Bronchial epithelial cell (primary cell): ENCODE data around the gene LLPH. TPM values are rescaled to one million over a fixed set of nuclear protein-coding genes. Genes with fewer than 3 reads are reported as not detected.

Experiments used
- DNase-seq: peaks from one replicate; pipeline ENCODE4 v3.0.0-alpha.2; 2010; ENCODE audit warnings: low read depth
- FAIRE-seq: peaks from 2 replicates; lab custom pipeline; 2011; peaks lifted over from hg19 to GRCh38; lab: Jason Lieb, UNC
- H3K27me3 ChIP-seq: 2 replicates; pipeline ENCODE4 v1.5.1; 2011; ENCODE audit warnings: low read length; ENCODE audit not compliant: control insufficient read depth, insufficient read depth
- H3K36me3 ChIP-seq: 2 replicates; pipeline ENCODE4 v1.5.1; 2011; ENCODE audit warnings: low read length; ENCODE audit not compliant: control insufficient read depth, insufficient read depth
- H3K4me3 ChIP-seq: 2 replicates; pipeline ENCODE4 v1.5.1; 2011; ENCODE audit warnings: mild to moderate bottlenecking, low read depth, low read length, control low read depth
- total RNA-seq: library from RNA; depleted of rRNA; stranded (reverse); fragments of >200 nt; gene quantifications from 2 replicates; pipeline ENCODE4 v1.2.1, GENCODE V29; 2014
- TF ChIP-seq, protein P1 (sequence below): IDR thresholded peaks from 2 replicates; pipeline ENCODE4 v1.5.1; 2011; ENCODE audit warnings: mild to moderate bottlenecking, moderate library complexity, low read length, control low read depth, inconsistent platforms; ENCODE audit not compliant: insufficient read depth, severe bottlenecking

The LLPH gene
- total RNA-seq, 1 donor from 2014 or later = 6.1 TPM

GRCh38 chr12:66072566-66072965, 58.0 kb downstream of the LLPH start:
- FAIRE-seq = no peak
- TF ChIP-seq, protein P1, sequence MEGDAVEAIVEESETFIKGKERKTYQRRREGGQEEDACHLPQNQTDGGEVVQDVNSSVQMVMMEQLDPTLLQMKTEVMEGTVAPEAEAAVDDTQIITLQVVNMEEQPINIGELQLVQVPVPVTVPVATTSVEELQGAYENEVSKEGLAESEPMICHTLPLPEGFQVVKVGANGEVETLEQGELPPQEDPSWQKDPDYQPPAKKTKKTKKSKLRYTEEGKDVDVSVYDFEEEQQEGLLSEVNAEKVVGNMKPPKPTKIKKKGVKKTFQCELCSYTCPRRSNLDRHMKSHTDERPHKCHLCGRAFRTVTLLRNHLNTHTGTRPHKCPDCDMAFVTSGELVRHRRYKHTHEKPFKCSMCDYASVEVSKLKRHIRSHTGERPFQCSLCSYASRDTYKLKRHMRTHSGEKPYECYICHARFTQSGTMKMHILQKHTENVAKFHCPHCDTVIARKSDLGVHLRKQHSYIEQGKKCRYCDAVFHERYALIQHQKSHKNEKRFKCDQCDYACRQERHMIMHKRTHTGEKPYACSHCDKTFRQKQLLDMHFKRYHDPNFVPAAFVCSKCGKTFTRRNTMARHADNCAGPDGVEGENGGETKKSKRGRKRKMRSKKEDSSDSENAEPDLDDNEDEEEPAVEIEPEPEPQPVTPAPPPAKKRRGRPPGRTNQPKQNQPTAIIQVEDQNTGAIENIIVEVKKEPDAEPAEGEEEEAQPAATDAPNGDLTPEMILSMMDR = no peak
- Histone ChIP-seq H3K36me3 (no peaks in the 10 kb centered on the region), H3K4me3 (no peak overlapping the region), H3K27me3 (no peaks in the 10 kb centered on the region)
- DNase-seq = no peak

DNA sequence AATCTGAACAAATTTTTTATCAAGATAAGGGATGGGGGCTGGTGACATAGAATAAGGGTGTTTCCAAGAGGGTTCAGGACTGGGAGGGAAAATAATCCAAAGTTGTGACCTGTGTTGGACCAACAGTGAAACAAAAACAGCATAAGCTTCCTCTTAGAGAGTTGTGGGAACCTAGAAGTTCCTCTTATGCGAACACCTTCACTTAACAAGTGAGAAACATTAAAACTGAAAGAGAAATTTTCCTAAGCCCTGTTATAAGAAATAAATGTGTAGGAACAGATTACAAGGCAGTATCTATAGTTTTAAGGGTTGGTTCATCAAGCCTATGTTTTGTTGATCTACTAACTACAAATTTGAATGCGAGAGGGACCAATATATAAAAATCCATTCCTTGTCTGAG, 58.4 kb downstream of the LLPH start:
- H3K27me3 ChIP-seq = no peaks in the 10 kb centered on the region
- H3K4me3 ChIP-seq = no peak overlapping the region
- no peak for DNase-seq
- no peaks in the 10 kb centered on the region for H3K36me3 ChIP-seq
- TF ChIP-seq, protein P1 = no peak
- FAIRE-seq = no peak

DNA sequence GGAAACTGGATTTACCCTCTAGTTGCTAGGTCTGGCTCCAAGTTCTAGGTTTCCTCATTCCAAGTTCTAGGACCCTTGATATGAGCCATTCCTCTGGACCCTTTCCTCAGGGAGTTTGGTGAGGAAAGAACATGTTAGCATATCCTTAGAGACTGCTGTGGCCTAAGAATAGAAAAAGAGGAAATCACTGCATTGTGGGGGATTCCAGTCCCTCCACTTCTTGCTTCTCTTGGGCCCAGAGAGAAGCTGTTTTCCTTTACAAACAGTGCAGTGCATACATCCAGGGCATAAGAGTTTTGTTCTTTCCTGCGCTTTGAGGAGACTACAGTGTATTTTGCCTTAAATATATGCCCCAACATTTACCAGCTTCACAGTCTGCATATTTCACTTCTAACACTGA, 59.0 kb downstream of the LLPH start:
- Histone ChIP-seq H3K4me3 (no peak overlapping the region), H3K27me3 (no peaks in the 10 kb centered on the region), H3K36me3 (no peaks in the 10 kb centered on the region)
- FAIRE-seq = no peak
- TF ChIP-seq, protein P1 = no peak
- DNase-seq = no peak

DNA sequence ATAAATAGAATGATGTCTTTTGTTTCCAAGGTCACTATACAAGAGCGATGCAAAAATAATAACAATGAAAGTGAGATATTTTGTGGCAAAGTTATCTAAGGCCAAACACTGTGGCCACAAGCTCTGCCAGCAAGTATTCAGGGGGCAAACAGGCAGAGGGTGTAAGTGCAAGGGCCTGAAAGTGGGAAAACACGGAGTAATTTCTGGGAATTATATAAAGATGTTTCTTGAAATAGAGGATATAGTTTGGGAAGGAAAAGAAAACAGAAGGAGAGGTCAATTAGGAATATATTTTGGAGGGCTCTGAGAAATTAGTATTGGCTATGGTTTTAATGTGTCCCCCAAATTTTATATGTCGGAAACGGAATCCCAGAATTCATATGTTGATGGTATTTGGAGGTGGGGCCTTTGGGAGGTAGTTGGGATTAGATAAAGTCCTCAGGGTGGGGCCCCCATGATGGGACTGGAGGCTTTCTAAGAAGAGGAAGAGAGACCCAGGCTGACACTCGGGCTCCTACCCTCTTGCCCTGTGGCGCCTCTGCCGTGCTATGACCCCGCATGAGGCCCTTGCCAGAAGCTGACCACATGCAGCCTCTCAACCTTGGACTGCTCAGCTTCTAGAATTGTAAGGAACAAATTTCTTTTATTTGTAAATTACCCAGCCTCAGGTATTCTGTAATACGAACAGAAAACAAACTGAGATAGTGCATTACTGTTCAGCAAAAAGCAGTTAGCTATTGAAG, 60.0 kb downstream of the LLPH start:
- FAIRE-seq (no peak), DNase-seq (no peak)
- H3K36me3 ChIP-seq = no peaks in the 10 kb centered on the region
- H3K27me3 ChIP-seq = no peaks in the 10 kb centered on the region
- H3K4me3 ChIP-seq = no peak overlapping the region
- TF ChIP-seq, protein P1 = no peak

GRCh38 chr12:66066929-66067523, 63.5 kb downstream of the LLPH start:
- FAIRE-seq = no peak
- Histone ChIP-seq H3K4me3 (no peak overlapping the region), H3K36me3 (no peaks in the 10 kb centered on the region), H3K27me3 (no peaks in the 10 kb centered on the region)
- TF ChIP-seq, protein P1 = no peak
- DNase-seq = no peak

Other genes starting within 250 kb of the LLPH start
- gene TMBIM4, start 39.2 kb upstream of the LLPH start, total RNA-seq = 29.4 and 29.5 TPM in 2 replicates
- gene IRAK3, start 58.5 kb upstream of the LLPH start, total RNA-seq = 1.0 and 1.6 TPM in 2 replicates
- gene HELB, start 171.7 kb upstream of the LLPH start, total RNA-seq = 2.2 and 2.6 TPM in 2 replicates